Tracheal epithelial cell (primary cell): Measurements from ENCODE around the gene CLCN1. TPM values are rescaled to one million over a fixed set of nuclear protein-coding genes. Genes with fewer than 3 reads are reported as not detected.

ENCODE experiments used
- total RNA-seq: library from RNA; depleted of rRNA; stranded (reverse); fragments of >200 nt; gene quantifications from 2 replicates; pipeline ENCODE4 v1.2.1, GENCODE V29; 2014

CLCN1 gene
- total RNA-seq: under 0.01 TPM in 1 of 2 replicates, not detected in the other

GRCh38 chr7:143315776-143316175 lies at the start of gene CLCN1:
Gene CLCN1, plus strand, starts transcription at chr7:143316111. Its CDS starts 102 bp downstream, at chr7:143316213.

GRCh38 chr7:143284591-143285469 lies 31.1 kb upstream of the CLCN1 start, which contains the start of gene TMEM139:
Gene TMEM139, plus strand, starts transcription at chr7:143284958. Its CDS starts 1,000 bp downstream, at chr7:143285958.

GRCh38 chr7:143287935-143288826 lies 27.7 kb upstream of the CLCN1 start, which contains the start of gene CASP2:
Gene CASP2, plus strand, starts transcription at chr7:143288351. Its CDS starts 105 bp downstream, at chr7:143288456.

GRCh38 chr7:143362131-143363015 lies 46.5 kb downstream of the CLCN1 start, which contains the start of gene FAM131B:
Gene FAM131B, minus strand, starts transcription at chr7:143362713. Its CDS starts 110 bp downstream, at chr7:143362603.

GRCh38 chr7:143380646-143381426 lies 64.9 kb downstream of the CLCN1 start, which contains the start of gene ZYX:
Gene ZYX, plus strand, starts transcription at chr7:143381345. Its CDS starts 227 bp downstream, at chr7:143381572.

Other genes starting within 250 kb of the CLCN1 start
- not detected in 2 replicates for gene PIP, start 184.0 kb upstream of the CLCN1 start, total RNA-seq
- gene TAS2R39, start 132.7 kb upstream of the CLCN1 start, total RNA-seq: not detected in 2 replicates
- gene TAS2R40, start 94.1 kb upstream of the CLCN1 start, total RNA-seq: 0.24 TPM in 1 of 2 replicates, not detected in the other
- gene GSTK1, start 52.7 kb upstream of the CLCN1 start, total RNA-seq: 94.2 and 99.5 TPM in 2 replicates
- gene TMEM139, start 31.2 kb upstream of the CLCN1 start, total RNA-seq: 3.0 and 13.5 TPM in 2 replicates
- gene CASP2, start 27.8 kb upstream of the CLCN1 start, total RNA-seq: 10.0 and 15.7 TPM in 2 replicates
- 0.21 and 0.24 TPM in 2 replicates for gene FAM131B, start 46.6 kb downstream of the CLCN1 start, total RNA-seq
- 15.8 and 21.0 TPM in 2 replicates for gene ZYX, start 65.2 kb downstream of the CLCN1 start, total RNA-seq
- 40.7 and 52.5 TPM in 2 replicates for gene EPHA1, start 92.7 kb downstream of the CLCN1 start, total RNA-seq
- gene TAS2R60, start 127.3 kb downstream of the CLCN1 start, total RNA-seq: not detected in 2 replicates
- gene TAS2R41, start 161.8 kb downstream of the CLCN1 start, total RNA-seq: not detected in 2 replicates